ENCODE results near the gene FCRL6.

The FCRL6 gene

DNA sequence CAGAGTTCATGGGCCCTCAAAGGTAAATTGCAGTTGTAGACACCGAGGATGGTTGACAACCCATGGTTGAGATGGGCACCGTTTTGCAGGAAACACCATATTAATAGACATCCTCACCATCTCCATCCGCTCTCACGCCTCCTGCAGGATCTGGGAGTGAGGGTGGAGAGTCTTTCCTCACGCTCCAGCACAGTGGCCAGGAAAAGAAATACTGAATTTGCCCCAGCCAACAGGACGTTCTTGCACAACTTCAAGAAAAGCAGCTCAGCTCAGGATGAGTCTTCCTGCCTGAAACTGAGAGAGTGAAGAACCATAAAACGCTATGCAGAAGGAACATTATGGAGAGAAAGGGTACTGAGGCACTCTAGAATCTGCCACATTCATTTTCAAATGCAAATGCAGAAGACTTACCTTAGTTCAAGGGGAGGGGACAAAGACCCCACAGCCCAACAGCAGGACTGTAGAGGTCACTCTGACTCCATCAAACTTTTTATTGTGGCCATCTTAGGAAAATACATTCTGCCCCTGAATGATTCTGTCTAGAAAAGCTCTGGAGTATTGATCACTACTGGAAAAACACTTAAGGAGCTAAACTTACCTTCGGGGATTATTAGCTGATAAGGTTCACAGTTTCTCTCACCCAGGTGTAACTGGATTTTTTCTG, 33.8 kb downstream of the FCRL6 start:
- Histone ChIP-seq H3K36me3 (ENCODE audit: control insufficient read depth, insufficient read depth, low read length) (no peaks in the 10 kb centered on the region), H3K4me3 (replicated peaks; ENCODE audit: low read depth, low read length) (no peak overlapping the region), H3K27me3 (replicated peaks; ENCODE audit: control insufficient read depth, insufficient read depth, low read length) (no peaks in the 10 kb centered on the region)
- TF ChIP-seq, protein P1, sequence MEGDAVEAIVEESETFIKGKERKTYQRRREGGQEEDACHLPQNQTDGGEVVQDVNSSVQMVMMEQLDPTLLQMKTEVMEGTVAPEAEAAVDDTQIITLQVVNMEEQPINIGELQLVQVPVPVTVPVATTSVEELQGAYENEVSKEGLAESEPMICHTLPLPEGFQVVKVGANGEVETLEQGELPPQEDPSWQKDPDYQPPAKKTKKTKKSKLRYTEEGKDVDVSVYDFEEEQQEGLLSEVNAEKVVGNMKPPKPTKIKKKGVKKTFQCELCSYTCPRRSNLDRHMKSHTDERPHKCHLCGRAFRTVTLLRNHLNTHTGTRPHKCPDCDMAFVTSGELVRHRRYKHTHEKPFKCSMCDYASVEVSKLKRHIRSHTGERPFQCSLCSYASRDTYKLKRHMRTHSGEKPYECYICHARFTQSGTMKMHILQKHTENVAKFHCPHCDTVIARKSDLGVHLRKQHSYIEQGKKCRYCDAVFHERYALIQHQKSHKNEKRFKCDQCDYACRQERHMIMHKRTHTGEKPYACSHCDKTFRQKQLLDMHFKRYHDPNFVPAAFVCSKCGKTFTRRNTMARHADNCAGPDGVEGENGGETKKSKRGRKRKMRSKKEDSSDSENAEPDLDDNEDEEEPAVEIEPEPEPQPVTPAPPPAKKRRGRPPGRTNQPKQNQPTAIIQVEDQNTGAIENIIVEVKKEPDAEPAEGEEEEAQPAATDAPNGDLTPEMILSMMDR (IDR thresholded peaks at IDR 0.05; ENCODE audit: insufficient read depth, low read length, poor library complexity, severe bottlenecking), result peak; percentile 16
- no peak for DNase-seq (ENCODE audit: extremely low read depth, insufficient read length)

DNA sequence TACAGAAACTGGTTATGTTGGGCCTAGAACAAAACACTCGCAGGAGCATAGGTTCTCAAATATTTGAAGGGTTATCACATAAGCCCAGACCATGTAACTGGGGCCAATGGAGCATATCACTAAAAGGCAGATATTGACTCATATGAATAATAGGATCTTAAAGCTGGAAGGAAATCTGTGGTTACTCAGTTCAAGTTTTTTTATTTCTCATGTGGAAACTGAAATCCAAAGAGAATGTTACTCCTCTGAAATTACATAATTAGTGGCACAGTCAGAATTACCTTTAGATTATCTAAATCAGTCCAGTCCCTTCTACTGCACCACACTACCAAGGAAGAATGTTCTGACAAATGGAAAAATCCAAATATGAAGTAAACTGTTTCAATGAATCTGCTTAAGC, 36.6 kb downstream of the FCRL6 start:
- TF ChIP-seq, protein P1 (IDR thresholded peaks at IDR 0.05; ENCODE audit: insufficient read depth, low read length, poor library complexity, severe bottlenecking), result no peak
- H3K27me3 ChIP-seq (replicated peaks; ENCODE audit: control insufficient read depth, insufficient read depth, low read length), result no peaks in the 10 kb centered on the region
- H3K4me3 ChIP-seq (replicated peaks; ENCODE audit: low read depth, low read length), result no peak overlapping the region
- DNase-seq (ENCODE audit: extremely low read depth, insufficient read length), result peak; percentile 44
- no peaks in the 10 kb centered on the region for H3K36me3 ChIP-seq (ENCODE audit: control insufficient read depth, insufficient read depth, low read length)

DNA sequence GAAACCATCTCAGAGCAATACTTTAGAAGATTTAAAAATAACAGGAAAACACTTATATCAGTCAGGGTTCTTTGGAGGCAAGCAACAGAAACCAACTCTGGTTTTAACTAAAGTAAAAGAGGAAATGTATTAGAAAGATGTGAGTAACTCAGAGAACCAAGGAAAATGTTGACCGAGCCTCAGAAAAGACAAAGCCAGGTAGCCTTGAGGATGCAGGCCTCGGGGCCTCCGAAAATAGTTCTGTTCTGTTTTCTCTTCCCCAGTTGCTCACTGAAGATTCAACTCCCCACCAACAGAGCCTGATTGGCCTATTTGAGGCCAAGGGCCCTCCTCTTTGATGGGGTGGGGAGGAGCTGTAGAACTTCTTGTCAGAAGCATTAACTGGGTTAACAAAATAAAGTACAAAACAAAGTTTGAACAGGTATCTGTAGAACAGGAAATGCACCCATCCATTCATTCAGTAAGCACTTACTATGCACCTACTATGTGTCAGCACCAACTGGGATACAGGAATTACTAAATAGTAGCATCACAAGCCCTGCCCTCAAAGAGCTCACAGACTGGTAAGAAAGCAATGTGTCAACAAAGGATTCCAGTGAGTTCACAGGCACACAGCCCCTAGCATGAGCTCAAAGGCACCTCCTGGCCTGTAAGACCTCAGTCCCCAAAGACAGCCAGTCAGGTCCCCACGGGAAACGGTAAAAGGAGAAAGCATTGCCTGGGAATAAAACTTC, 37.1 kb downstream of the FCRL6 start:
- Histone ChIP-seq H3K27me3 (replicated peaks; ENCODE audit: control insufficient read depth, insufficient read depth, low read length) (no peaks in the 10 kb centered on the region), H3K4me3 (replicated peaks; ENCODE audit: low read depth, low read length) (no peak overlapping the region), H3K36me3 (ENCODE audit: control insufficient read depth, insufficient read depth, low read length) (no peaks in the 10 kb centered on the region)
- TF ChIP-seq, protein P1 (IDR thresholded peaks at IDR 0.05; ENCODE audit: insufficient read depth, low read length, poor library complexity, severe bottlenecking), result no peak
- peak; percentile 55 for DNase-seq (ENCODE audit: extremely low read depth, insufficient read length)

DNA sequence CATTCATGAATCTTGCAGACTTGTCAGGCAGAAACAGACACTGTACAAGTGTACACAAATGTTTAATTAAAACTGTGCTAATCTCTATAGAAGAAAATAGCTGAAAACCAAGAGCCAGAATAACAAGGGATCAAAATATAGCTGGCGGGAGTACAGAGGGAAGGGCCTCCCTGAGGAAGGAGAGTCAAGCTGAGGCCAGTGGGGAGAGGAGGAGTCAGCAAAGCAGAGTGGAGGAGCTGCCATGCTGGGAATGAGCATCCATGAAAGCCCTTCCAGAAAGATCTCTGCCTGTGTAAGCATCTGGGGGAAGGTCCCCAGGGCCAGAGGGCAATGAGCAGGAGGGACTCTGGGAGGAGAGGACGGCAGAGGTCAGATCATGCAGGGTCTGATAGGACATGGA, 39.6 kb downstream of the FCRL6 start:
- no peak for DNase-seq (ENCODE audit: extremely low read depth, insufficient read length)
- no peaks in the 10 kb centered on the region; the same call in 1 of the 2 replicates for H3K27me3 ChIP-seq (replicated peaks; ENCODE audit: control insufficient read depth, insufficient read depth, low read length)
- TF ChIP-seq, protein P1 (IDR thresholded peaks at IDR 0.05; ENCODE audit: insufficient read depth, low read length, poor library complexity, severe bottlenecking), result no peak

DNA sequence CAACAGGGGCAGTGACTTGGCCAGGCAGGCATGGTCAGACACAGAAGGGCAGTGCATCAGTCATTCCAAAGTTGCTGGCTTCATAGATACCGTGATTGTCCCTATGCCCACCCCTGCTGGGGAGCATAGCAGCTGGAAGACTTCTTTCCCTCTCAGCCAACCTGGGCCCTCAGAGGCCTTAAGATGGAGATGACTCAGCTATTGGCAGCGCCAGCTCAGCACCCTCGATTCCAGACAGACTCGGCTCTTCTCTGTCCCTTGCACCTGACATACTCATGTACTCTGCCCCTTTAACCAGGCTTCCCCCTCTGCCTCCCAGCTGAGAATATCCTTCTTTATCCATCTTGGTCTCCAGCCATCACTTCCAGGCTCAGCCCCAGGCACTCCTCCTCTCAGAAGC, 41.3 kb downstream of the FCRL6 start:
- no peaks in the 10 kb centered on the region; the same call in 1 of the 2 replicates for H3K27me3 ChIP-seq (replicated peaks; ENCODE audit: control insufficient read depth, insufficient read depth, low read length)
- TF ChIP-seq, protein P1 (IDR thresholded peaks at IDR 0.05; ENCODE audit: insufficient read depth, low read length, poor library complexity, severe bottlenecking), result no peak
- no peak for DNase-seq (ENCODE audit: extremely low read depth, insufficient read length)

More for the DNA sequence above, 39.6 kb downstream of the FCRL6 start:
- Histone ChIP-seq H3K4me3 (replicated peaks; ENCODE audit: low read depth, low read length) (no peak overlapping the region), H3K36me3 (ENCODE audit: control insufficient read depth, insufficient read depth, low read length) (no peaks in the 10 kb centered on the region)

More for the DNA sequence above, 41.3 kb downstream of the FCRL6 start:
- Histone ChIP-seq H3K36me3 (ENCODE audit: control insufficient read depth, insufficient read depth, low read length) (no peaks in the 10 kb centered on the region), H3K4me3 (replicated peaks; ENCODE audit: low read depth, low read length) (no peak overlapping the region)

Data from GM06990 (cell line).